H9 (cell line): Measurements from ENCODE around the gene CARD11. TPM values are rescaled to one million over a fixed set of nuclear protein-coding genes. Genes with fewer than 3 reads are reported as not detected.

Source experiments
- DNase-seq: peaks from one replicate; pipeline ENCODE4 v3.0.0-alpha.2; 2017
- H2AFZ ChIP-seq: one replicate; pipeline ENCODE4 v1.6.1; 2013; ENCODE audit warnings: mild to moderate bottlenecking, low read length, control low read depth, moderate library complexity
- H2AK5ac ChIP-seq: 2 replicates; pipeline ENCODE4 v1.6.1; 2013; ENCODE audit warnings: low read length, control low read depth, mixed read lengths; ENCODE audit not compliant: insufficient read length
- H2BK120ac ChIP-seq: one replicate; pipeline ENCODE4 v1.6.1; 2013; ENCODE audit warnings: low read depth, mild to moderate bottlenecking, low read length, control low read depth, inconsistent platforms; ENCODE audit not compliant: poor library complexity, severe bottlenecking
- H2BK12ac ChIP-seq: 2 replicates; pipeline ENCODE4 v1.6.1; 2013; ENCODE audit warnings: low read length, control low read depth, mixed read lengths, low read depth; ENCODE audit not compliant: insufficient read length
- H2BK15ac ChIP-seq: 2 replicates; pipeline ENCODE4 v1.6.1; 2013; ENCODE audit warnings: low read depth, low read length, control low read depth
- H2BK20ac ChIP-seq: one replicate; pipeline ENCODE4 v1.6.1; 2013; ENCODE audit warnings: low read depth, mild to moderate bottlenecking, low read length, control low read depth, inconsistent platforms; ENCODE audit not compliant: poor library complexity, severe bottlenecking
- H2BK5ac ChIP-seq: 2 replicates; pipeline ENCODE4 v1.6.1; 2013; ENCODE audit warnings: low read length, control low read depth, mixed read lengths; ENCODE audit not compliant: insufficient read length
- H3K14ac ChIP-seq: 2 replicates; pipeline ENCODE4 v1.6.1; 2013; ENCODE audit warnings: low read length, control low read depth; ENCODE audit not compliant: insufficient read depth
- H3K18ac ChIP-seq: 2 replicates; pipeline ENCODE4 v1.6.1; 2013; ENCODE audit warnings: low read depth, mild to moderate bottlenecking, mixed read lengths, low read length, control low read depth; ENCODE audit not compliant: insufficient read length
- H3K23ac ChIP-seq: 2 replicates; pipeline ENCODE4 v1.6.1; 2013; ENCODE audit warnings: low read length, control low read depth, mixed read lengths, low read depth; ENCODE audit not compliant: insufficient read length
- H3K23me2 ChIP-seq: 2 replicates; pipeline ENCODE4 v1.6.1; 2013; ENCODE audit warnings: low read depth, mild to moderate bottlenecking, mixed read lengths, low read length, control low read depth; ENCODE audit not compliant: insufficient read length, poor library complexity, severe bottlenecking
- H3K27ac ChIP-seq: 2 replicates; pipeline ENCODE4 v1.5.1; 2013; ENCODE audit warnings: low read length, control low read depth, mixed read lengths, low read depth; ENCODE audit not compliant: insufficient read length
- H3K27me3 ChIP-seq: 2 replicates; pipeline ENCODE4 v1.6.1; 2013; ENCODE audit warnings: low read length, control low read depth, inconsistent platforms; ENCODE audit not compliant: insufficient read depth
- H3K4ac ChIP-seq: 2 replicates; pipeline ENCODE4 v1.6.1; 2013; ENCODE audit warnings: low read depth, mild to moderate bottlenecking, control low read depth, inconsistent platforms, low read length, moderate library complexity
- H3K4me1 ChIP-seq: 2 replicates; pipeline ENCODE4 v1.6.1; 2013; ENCODE audit warnings: low read length, control low read depth, inconsistent platforms; ENCODE audit not compliant: insufficient read depth
- H3K4me2 ChIP-seq: 2 replicates; pipeline ENCODE4 v1.6.1; 2013; ENCODE audit warnings: low read length, control low read depth, mixed read lengths; ENCODE audit not compliant: insufficient read length, insufficient read depth
- H3K56ac ChIP-seq: 2 replicates; pipeline ENCODE4 v1.6.1; 2013; ENCODE audit warnings: low read depth, mild to moderate bottlenecking, mixed read lengths, low read length, control low read depth; ENCODE audit not compliant: insufficient read length
- H3K79me1 ChIP-seq: 2 replicates; pipeline ENCODE4 v1.6.1; 2013; ENCODE audit warnings: low read depth, mild to moderate bottlenecking, moderate library complexity, low read length, control low read depth, inconsistent platforms; ENCODE audit not compliant: insufficient read depth, poor library complexity, severe bottlenecking
- H3K79me2 ChIP-seq: 2 replicates; pipeline ENCODE4 v1.6.1; 2013; ENCODE audit warnings: low read length, control low read depth, inconsistent platforms; ENCODE audit not compliant: insufficient read depth
- H3K9ac ChIP-seq: 2 replicates; pipeline ENCODE4 v1.6.1; 2013; ENCODE audit warnings: low read length, control low read depth, mixed read lengths; ENCODE audit not compliant: insufficient read length; ENCODE audit errors: extremely low read depth
- H3K9me3 ChIP-seq: one replicate; pipeline ENCODE4 v1.6.1; 2013; ENCODE audit warnings: low read depth, low read length, inconsistent platforms; ENCODE audit not compliant: control insufficient read depth
- H3T11ph ChIP-seq: one replicate; pipeline ENCODE4 v1.6.1; 2013; ENCODE audit warnings: mild to moderate bottlenecking, low read length, control low read depth, inconsistent platforms
- H4K20me1 ChIP-seq: one replicate; pipeline ENCODE4 v1.6.1; 2013; ENCODE audit not compliant: control insufficient read depth, insufficient read length, insufficient read depth
- H4K5ac ChIP-seq: 2 replicates; pipeline ENCODE4 v1.6.1; 2013; ENCODE audit warnings: low read depth, mild to moderate bottlenecking, mixed read lengths, low read length, control low read depth; ENCODE audit not compliant: insufficient read length
- H4K8ac ChIP-seq: replicated peaks from 2 replicates; pipeline ENCODE4 v1.6.1; 2013; ENCODE audit warnings: low read length, control low read depth, mixed read lengths, low read depth; ENCODE audit not compliant: insufficient read length
- H4K91ac ChIP-seq: 2 replicates; pipeline ENCODE4 v1.6.1; 2013; ENCODE audit warnings: low read depth, mild to moderate bottlenecking, moderate library complexity, mixed read lengths, low read length, control low read depth; ENCODE audit not compliant: insufficient read length
- H3K27ac Mint-ChIP-seq, 3 experiments: 2 replicates in 2 of 3; 3 replicates in 1 of 3; pipeline ENCODE4 v1.8.0; 2020 to 2021; ENCODE audit warnings: mixed read lengths in 3 of 3, mild to moderate bottlenecking in 1 of 3, moderate library complexity in 1 of 3
- H3K27me3 Mint-ChIP-seq: 2 replicates; pipeline ENCODE4 v1.8.0; 2021; ENCODE audit warnings: low read depth, mild to moderate bottlenecking, moderate library complexity, mixed read lengths
- H3K36me3 Mint-ChIP-seq, 3 experiments: 2 replicates in 2 of 3; 3 replicates in 1 of 3; pipeline ENCODE4 v1.8.0; 2020 to 2021; ENCODE audit warnings: low read depth in 3 of 3, mixed read lengths in 3 of 3; ENCODE audit not compliant: insufficient read depth in 1 of 3
- H3K4me1 Mint-ChIP-seq, 2 experiments: 2 replicates each; pipeline ENCODE4 v1.8.0; 2020; ENCODE audit warnings: mixed read lengths in 2 of 2
- H3K4me3 Mint-ChIP-seq, 2 experiments: 2 replicates in 1 of 2; 3 replicates in 1 of 2; pipeline ENCODE4 v1.8.0; 2020 to 2021; ENCODE audit warnings: mild to moderate bottlenecking in 2 of 2, mixed read lengths in 2 of 2, moderate library complexity in 1 of 2
- H3K9me3 Mint-ChIP-seq, 2 experiments: 2 replicates in 1 of 2; 3 replicates in 1 of 2; pipeline ENCODE4 v1.8.0; 2020; ENCODE audit warnings: mild to moderate bottlenecking in 2 of 2, mixed read lengths in 2 of 2, moderate library complexity in 1 of 2
- WGBS: extraction: QIAGEN DNeasy Blood & Tissue Kit; methylation state at CpG from one replicate; pipeline ENCODE4 v1.1.7; 2013; ENCODE audit warnings: missing lambda C conversion rate, low lambda C conversion rate, mixed read lengths; ENCODE audit not compliant: insufficient read length; ENCODE audit errors: extremely low coverage; 5-methylcytosine and 5-hydroxymethylcytosine counted together
- total RNA-seq: library from RNA; stranded (reverse); gene quantifications from 2 replicates; pipeline ENCODE4 v1.2.1, GENCODE V29; 2021
- TF ChIP-seq, protein P1 (sequence below): fragments of 200-600 bp; sonication (generic); conservative IDR thresholded peaks from 3 replicates; pipeline ENCODE4 v1.8.0; 2021; ENCODE audit warnings: antibody characterized with exemption, mild to moderate bottlenecking

Gene CARD11
- total RNA-seq, 1 experiment from 2014 or later = 20.0 TPM

DNA sequence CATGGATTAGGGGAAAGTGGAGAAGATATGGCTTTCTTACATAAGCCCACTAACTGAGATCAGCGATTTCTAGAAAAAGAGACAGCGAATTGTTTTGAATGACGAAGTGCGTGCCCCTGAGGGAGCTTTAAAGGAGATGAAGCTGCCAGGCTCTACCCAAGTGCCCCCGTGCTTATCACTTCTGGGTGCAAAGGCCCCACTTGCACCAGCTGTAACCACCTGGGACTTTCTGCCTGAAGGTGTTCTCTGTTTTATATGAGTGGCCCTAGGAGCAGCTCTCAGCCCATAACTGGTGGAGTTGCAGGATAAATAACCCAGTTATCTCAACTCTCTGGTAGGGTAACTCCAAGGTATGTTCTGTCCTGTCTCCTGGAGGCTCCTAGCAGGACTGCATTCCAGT is 20.4 kb upstream of the CARD11 start:
- no peak overlapping the region for H3T11ph ChIP-seq
- H4K20me1 ChIP-seq = no peaks in the 10 kb centered on the region
- TF ChIP-seq, protein P1, sequence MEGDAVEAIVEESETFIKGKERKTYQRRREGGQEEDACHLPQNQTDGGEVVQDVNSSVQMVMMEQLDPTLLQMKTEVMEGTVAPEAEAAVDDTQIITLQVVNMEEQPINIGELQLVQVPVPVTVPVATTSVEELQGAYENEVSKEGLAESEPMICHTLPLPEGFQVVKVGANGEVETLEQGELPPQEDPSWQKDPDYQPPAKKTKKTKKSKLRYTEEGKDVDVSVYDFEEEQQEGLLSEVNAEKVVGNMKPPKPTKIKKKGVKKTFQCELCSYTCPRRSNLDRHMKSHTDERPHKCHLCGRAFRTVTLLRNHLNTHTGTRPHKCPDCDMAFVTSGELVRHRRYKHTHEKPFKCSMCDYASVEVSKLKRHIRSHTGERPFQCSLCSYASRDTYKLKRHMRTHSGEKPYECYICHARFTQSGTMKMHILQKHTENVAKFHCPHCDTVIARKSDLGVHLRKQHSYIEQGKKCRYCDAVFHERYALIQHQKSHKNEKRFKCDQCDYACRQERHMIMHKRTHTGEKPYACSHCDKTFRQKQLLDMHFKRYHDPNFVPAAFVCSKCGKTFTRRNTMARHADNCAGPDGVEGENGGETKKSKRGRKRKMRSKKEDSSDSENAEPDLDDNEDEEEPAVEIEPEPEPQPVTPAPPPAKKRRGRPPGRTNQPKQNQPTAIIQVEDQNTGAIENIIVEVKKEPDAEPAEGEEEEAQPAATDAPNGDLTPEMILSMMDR = no peak
- peaks cover 7 to 9% of the 10 kb centered on the region in 2 experiments for H3K4me1 Mint-ChIP-seq
- no peak overlapping the region for H2BK12ac ChIP-seq
- no peak overlapping the region for H2AFZ ChIP-seq
- no peak overlapping the region for H2BK5ac ChIP-seq
- no peak overlapping the region for H3K27ac Mint-ChIP-seq
- no peak overlapping the region for H2BK120ac ChIP-seq
- no peak overlapping the region for H3K18ac ChIP-seq
- no peak overlapping the region for H4K91ac ChIP-seq
- peaks cover 2 to 4% of the 10 kb centered on the region in 2 experiments; a peak in 2 of 5 replicates for H3K9me3 Mint-ChIP-seq
- H4K5ac ChIP-seq = no peak overlapping the region
- H3K9ac ChIP-seq = no peak overlapping the region
- H3K23me2 ChIP-seq = no peaks in the 10 kb centered on the region
- H2AK5ac ChIP-seq = no peak overlapping the region
- no peaks in the 10 kb centered on the region for H3K4me1 ChIP-seq
- no peaks in the 10 kb centered on the region for H3K79me2 ChIP-seq
- H3K27me3 Mint-ChIP-seq = peaks cover 8% of the 10 kb centered on the region
- no CpG with 5 or more reads among the region's 5 CpGs for WGBS
- no peaks in the 10 kb centered on the region for H3K27me3 ChIP-seq
- H3K23ac ChIP-seq = no peak overlapping the region
- H3K4me3 Mint-ChIP-seq = no peak overlapping the region
- no peak overlapping the region for H2BK15ac ChIP-seq
- no peak overlapping the region for H3K56ac ChIP-seq
- H3K79me1 ChIP-seq = no peaks in the 10 kb centered on the region
- no peak overlapping the region for H4K8ac ChIP-seq
- no peaks in the 10 kb centered on the region for H3K36me3 Mint-ChIP-seq
- no peak overlapping the region for H3K27ac ChIP-seq
- DNase-seq = no peak
- no peak overlapping the region for H2BK20ac ChIP-seq
- no peak overlapping the region for H3K4me2 ChIP-seq
- no peak overlapping the region for H3K4ac ChIP-seq
- H3K14ac ChIP-seq = no peak overlapping the region
- H3K9me3 ChIP-seq = no peaks in the 10 kb centered on the region
